PC-3 (cell line): Measurements from ENCODE around the gene CEP68. TPM values are rescaled to one million over a fixed set of nuclear protein-coding genes. Genes with fewer than 3 reads are reported as not detected.

ENCODE experiments used
- ATAC-seq: fragments of 200-7000 bp; cut with Tn5 transposase; 2 replicates; pipeline ENCODE4 v1.9.1; 2020; ENCODE audit warnings: mild to moderate bottlenecking, moderate library complexity
- BruUV-seq: library from RNA; stranded (reverse); fragments of 400-500 nt; replicated peaks from 2 replicates; lab custom pipeline; 2021; lab: Mats Ljungman, UMichigan
- CTCF ChIA-PET: fragments of 300-600 bp; sonication (Branson Sonifier 250); formaldehyde crosslinking; loops from one replicate; lab custom pipeline; 2022; ENCODE audit warnings: antibody characterized with exemption; lab: Charles Lee
- POLR2A ChIA-PET: fragments of 300-600 bp; sonication (Branson Sonifier 250); formaldehyde crosslinking; loops from one replicate; lab custom pipeline; 2022; ENCODE audit warnings: antibody characterized with exemption; ENCODE audit not compliant: unreplicated experiment; lab: Charles Lee
- DNase-seq: peaks from one replicate; pipeline ENCODE4 v3.0.0-alpha.2; 2015
- H2AFZ ChIP-seq: fragments of 300-600 bp; sonication (generic); 2 replicates; pipeline ENCODE4 v1.6.0; 2016; ENCODE audit warnings: antibody characterized with exemption, low read length
- H3F3A ChIP-seq: fragments of 300-600 bp; sonication (generic); one replicate; pipeline ENCODE4 v1.6.0; 2017; ENCODE audit warnings: antibody characterized with exemption, low read length, control low read depth, mild to moderate bottlenecking; ENCODE audit not compliant: unreplicated experiment
- H3K27ac ChIP-seq: fragments of 300-600 bp; sonication (generic); 2 replicates; pipeline ENCODE4 v1.5.1; 2016; ENCODE audit warnings: mild to moderate bottlenecking, low read length
- H3K27me3 ChIP-seq: fragments of 300-600 bp; sonication (generic); 2 replicates; pipeline ENCODE4 v1.6.1; 2016; ENCODE audit warnings: low read length, mixed read lengths
- H3K36me3 ChIP-seq: fragments of 300-600 bp; sonication (generic); 2 replicates; pipeline ENCODE4 v1.6.1; 2016; ENCODE audit warnings: low read depth, mixed run types, low read length, mixed read lengths
- H3K4me1 ChIP-seq: fragments of 300-600 bp; sonication (generic); 2 replicates; pipeline ENCODE4 v1.5.1; 2016; ENCODE audit warnings: low read length; ENCODE audit not compliant: insufficient read depth
- H3K4me2 ChIP-seq: fragments of 300-600 bp; sonication (generic); 2 replicates; pipeline ENCODE4 v1.6.0; 2016; ENCODE audit warnings: low read length
- H3K4me3 ChIP-seq: fragments of 300-600 bp; sonication (generic); 2 replicates; pipeline ENCODE4 v1.5.1; 2016; ENCODE audit warnings: mild to moderate bottlenecking, low read length, mixed read lengths
- H3K79me2 ChIP-seq: fragments of 300-600 bp; sonication (generic); 2 replicates; pipeline ENCODE4 v1.6.1; 2017; ENCODE audit warnings: low read length, mixed read lengths
- H3K9ac ChIP-seq: fragments of 300-600 bp; sonication (generic); 2 replicates; pipeline ENCODE4 v1.6.0; 2016; ENCODE audit warnings: mild to moderate bottlenecking, low read length
- H3K9me2 ChIP-seq: fragments of 300-600 bp; sonication (generic); replicated peaks from 2 replicates; pipeline ENCODE4 v1.6.1; 2016; ENCODE audit warnings: mixed run types, low read length, mixed read lengths
- H3K9me3 ChIP-seq: fragments of 300-600 bp; sonication (generic); 2 replicates; pipeline ENCODE4 v1.6.1; 2016; ENCODE audit warnings: low read length, mixed read lengths
- H4K20me1 ChIP-seq: fragments of 300-600 bp; sonication (generic); 2 replicates; pipeline ENCODE4 v1.6.1; 2016; ENCODE audit warnings: low read length, mixed read lengths
- CTCF ChIP-seq: fragments of 300-600 bp; sonication (generic); conservative IDR thresholded peaks from 2 replicates; pipeline ENCODE4 v1.5.1; 2017; ENCODE audit warnings: antibody characterized with exemption, low read depth, mild to moderate bottlenecking, low read length
- EZH2 ChIP-seq: fragments of 300-600 bp; sonication (generic); IDR thresholded peaks from one replicate; pipeline ENCODE4 v1.6.1; 2017; ENCODE audit warnings: antibody characterized with exemption, mild to moderate bottlenecking, low read length; ENCODE audit not compliant: unreplicated experiment
- EZH2phosphoT487 ChIP-seq: fragments of 300-600 bp; sonication (generic); IDR thresholded peaks from 2 replicates; pipeline ENCODE4 v1.6.1; 2018; ENCODE audit warnings: mild to moderate bottlenecking, antibody characterized with exemption, low read length, borderline replicate concordance
- intact Hi-C: fragments of 100-400 bp; cut with micrococcal nuclease; formaldehyde crosslinking; loops from 2 replicates; pipeline ENCODE4 v1.9.0; 2023
- total RNA-seq: library from RNA; depleted of rRNA; stranded (reverse); fragments of >200 nt; gene quantifications from 2 replicates; pipeline ENCODE4 v1.2.3, GENCODE V29; 2014

Gene CEP68
- total RNA-seq, 1 experiment from 2014 or later, result 3.4 TPM

- ATAC-seq, result no peak
- H3K36me3 ChIP-seq, result peaks cover 23% of the 10 kb centered on the region; the same call in 1 of the 2 replicates
Measured at GRCh38 chr2:65107530-65107929, 51.3 kb downstream of the CEP68 start.

GRCh38 chr2:65108780-65109179 is 52.6 kb downstream of the CEP68 start:
- POLR2A ChIA-PET, result no interaction called here
- CTCF ChIA-PET, result no interaction called here
- Histone ChIP-seq H3K4me1 (no peaks in the 10 kb centered on the region), H3K9me2 (no peaks in the 10 kb centered on the region), H3K9ac (no peak overlapping the region), H3K4me2 (no peak overlapping the region), H3F3A (no peaks in the 10 kb centered on the region), H3K9me3 (no peaks in the 10 kb centered on the region), H4K20me1 (peaks cover 71% of the 10 kb centered on the region), H3K27me3 (no peaks in the 10 kb centered on the region), H2AFZ (no peak overlapping the region), H3K36me3 (peaks cover 12% of the 10 kb centered on the region; the same call in 1 of the 2 replicates), H3K79me2 (peaks cover 100% of the 10 kb centered on the region), H3K4me3 (no peak overlapping the region), H3K27ac (no peak overlapping the region)
- no peak for TF ChIP-seq EZH2
- no peak for TF ChIP-seq CTCF
- TF ChIP-seq EZH2phosphoT487, result no peak
- no peak for ATAC-seq
- DNase-seq, result no peak
- intact Hi-C loops, result no loop called here
- BruUV-seq, result no TSS peak

More at GRCh38 chr2:65107530-65107929, 51.3 kb downstream of the CEP68 start:
- ChIA-PET CTCF (no interaction called here), POLR2A (no interaction called here)
- Histone ChIP-seq H3K9me2 (no peaks in the 10 kb centered on the region), H2AFZ (no peak overlapping the region), H4K20me1 (peaks cover 64% of the 10 kb centered on the region), H3K4me1 (no peaks in the 10 kb centered on the region), H3K9ac (no peak overlapping the region), H3K9me3 (no peaks in the 10 kb centered on the region), H3K27me3 (no peaks in the 10 kb centered on the region), H3K4me3 (no peak overlapping the region), H3F3A (no peaks in the 10 kb centered on the region), H3K4me2 (no peak overlapping the region), H3K27ac (no peak overlapping the region), H3K79me2 (peaks cover 94% of the 10 kb centered on the region)
- intact Hi-C loops, result no loop called here
- BruUV-seq, result no TSS peak
- TF ChIP-seq CTCF (no peak), EZH2 (no peak), EZH2phosphoT487 (no peak)
- no peak for DNase-seq

GRCh38 chr2:65112633-65113032 is 56.4 kb downstream of the CEP68 start:
- ChIA-PET CTCF (no interaction called here), POLR2A (no interaction called here)
- Histone ChIP-seq H3K9me3 (no peaks in the 10 kb centered on the region), H3K9ac (no peak overlapping the region), H3K79me2 (peaks cover 100% of the 10 kb centered on the region), H3K27me3 (no peaks in the 10 kb centered on the region), H3F3A (no peaks in the 10 kb centered on the region), H3K36me3 (no peaks in the 10 kb centered on the region; the same call in 1 of the 2 replicates), H3K27ac (no peak overlapping the region), H3K4me3 (no peak overlapping the region), H3K4me1 (no peaks in the 10 kb centered on the region), H2AFZ (no peak overlapping the region), H3K9me2 (no peaks in the 10 kb centered on the region), H4K20me1 (peaks cover 74% of the 10 kb centered on the region), H3K4me2 (no peak overlapping the region)
- intact Hi-C loops, result no loop called here
- TF ChIP-seq CTCF (no peak), EZH2 (no peak), EZH2phosphoT487 (no peak)
- DNase-seq (no peak), ATAC-seq (no peak)
- BruUV-seq, result no TSS peak
